ENCODE data around the gene METTL22.
A peak's percentile ranks its signal among the peaks of the same experiment; 100 is the strongest.

METTL22 gene

GRCh38 chr16:8669481-8669880, 48.0 kb downstream of the METTL22 start:
- no peak for DNase-seq

GRCh38 chr16:8670014-8670560, 48.6 kb downstream of the METTL22 start:
- DNase-seq: no peak

GRCh38 chr16:8673611-8674412, 52.3 kb downstream of the METTL22 start:
- no peak for DNase-seq

- peak; percentile 72 for DNase-seq
These were observed 53.0 kb downstream of the METTL22 start, which contains the start of gene ABAT for GRCh38 chr16:8674413-8675022. ABAT (plus strand) TSS chr16:8674617; CDS start chr16:8735740, 61,123 bp downstream.

GRCh38 chr16:8675183-8676159, 54.0 kb downstream of the METTL22 start:
- DNase-seq: peak; percentile 23

GRCh38 chr16:8676160-8676547, 54.7 kb downstream of the METTL22 start:
- DNase-seq: no peak

- DNase-seq: no peak
These were observed 55.4 kb downstream of the METTL22 start for GRCh38 chr16:8676737-8677375.

- no peak for DNase-seq
These were observed 56.0 kb downstream of the METTL22 start for GRCh38 chr16:8677481-8677880.

- DNase-seq: peak; percentile 53
These were observed 56.8 kb downstream of the METTL22 start for GRCh38 chr16:8678068-8678927.

- DNase-seq: peak; percentile 42
These were observed 57.7 kb downstream of the METTL22 start for GRCh38 chr16:8679151-8679550.

- no peak for DNase-seq
These were observed 61.2 kb downstream of the METTL22 start for GRCh38 chr16:8682551-8683259.

- DNase-seq: no peak
These were observed 62.1 kb downstream of the METTL22 start for GRCh38 chr16:8683640-8684039.

- DNase-seq: no peak
These were observed 64.1 kb downstream of the METTL22 start for GRCh38 chr16:8685617-8686016.

GRCh38 chr16:8686031-8686621, 64.6 kb downstream of the METTL22 start:
- no peak for DNase-seq

GRCh38 chr16:8686879-8687278, 65.4 kb downstream of the METTL22 start:
- DNase-seq: no peak

- no peak for DNase-seq
These were observed 68.2 kb downstream of the METTL22 start for GRCh38 chr16:8689686-8690085.

- no peak for DNase-seq
These were observed 70.2 kb downstream of the METTL22 start for GRCh38 chr16:8691728-8692127.

GRCh38 chr16:8694795-8695728, 73.6 kb downstream of the METTL22 start:
- DNase-seq: no peak

GRCh38 chr16:8696880-8697279, 75.4 kb downstream of the METTL22 start:
- DNase-seq: no peak

Measured in kidney glomerular epithelial cell (primary cell).